Tongue (tissue), 2 donors: ENCODE results near the gene TRPM3. TPM values are rescaled to one million over a fixed set of nuclear protein-coding genes. Genes with fewer than 3 reads are reported as not detected.

Experiments
- DNase-seq: peaks from one replicate; pipeline ENCODE4 v3.0.0-alpha.2; 2015
- total RNA-seq: library from RNA; depleted of rRNA; stranded (reverse); fragments of >200 nt; gene quantifications from one replicate; pipeline ENCODE4 v1.2.3, GENCODE V29; 2014

Gene TRPM3
- total RNA-seq, 1 donor from 2014 or later = 0.72 TPM

DNA sequence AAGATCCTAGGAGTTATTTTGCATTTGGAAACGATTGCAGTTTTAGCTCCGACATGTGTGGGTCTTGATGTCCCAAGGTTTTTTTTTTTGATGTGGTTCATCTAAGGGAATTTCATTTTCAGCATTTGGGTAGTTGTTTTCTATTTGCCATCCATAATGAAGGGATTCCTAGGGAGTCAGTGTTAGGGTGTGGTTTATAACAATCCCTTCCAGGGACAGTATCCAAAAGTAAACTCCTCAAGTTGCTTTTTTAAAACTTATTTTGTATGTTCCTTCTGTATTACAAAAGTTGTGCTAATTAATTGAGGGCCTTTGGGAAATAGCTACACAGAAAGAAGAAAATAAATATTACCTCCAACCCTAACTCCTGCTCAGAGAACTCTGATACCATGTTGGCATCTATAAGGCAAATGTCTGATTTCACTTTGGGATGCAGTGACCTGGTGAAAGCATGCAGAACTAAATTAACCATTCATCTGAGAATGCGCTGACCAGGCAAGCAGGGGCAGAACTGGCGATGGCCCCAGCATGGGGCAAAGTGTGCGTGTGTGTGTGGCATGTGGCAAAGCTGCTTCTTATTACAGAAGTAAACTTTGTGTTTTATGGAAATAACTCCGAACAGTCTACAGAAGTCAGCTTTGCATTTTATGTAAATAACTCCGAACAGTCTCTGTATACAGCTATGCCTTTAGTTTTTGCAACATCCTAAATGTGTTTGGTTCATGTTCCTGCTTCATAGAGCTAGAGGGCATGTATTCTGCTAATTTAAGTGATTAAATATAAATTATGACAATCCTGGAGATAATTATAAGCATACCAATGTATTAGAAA, 237.2 kb downstream of the TRPM3 start:
- DNase-seq = no peak

DNA sequence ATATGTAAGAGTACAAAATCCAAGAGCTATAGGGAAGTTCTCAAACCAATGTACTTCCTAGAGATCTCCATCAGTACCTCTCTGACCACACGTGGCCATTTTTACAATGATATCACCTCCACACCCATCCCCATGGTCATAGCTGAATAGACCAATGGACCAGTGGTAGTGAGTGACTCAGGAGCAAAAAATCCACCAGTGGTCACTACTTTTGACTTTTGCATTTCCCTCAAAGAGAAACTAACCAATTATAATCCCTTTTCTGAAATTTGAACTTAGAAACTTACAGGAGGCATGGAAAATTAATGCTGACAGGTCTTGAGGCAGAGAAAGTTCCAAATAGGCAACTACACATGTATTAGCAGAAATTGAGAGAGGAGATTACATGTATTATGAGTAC, 238.4 kb downstream of the TRPM3 start:
- no peak for DNase-seq

DNA sequence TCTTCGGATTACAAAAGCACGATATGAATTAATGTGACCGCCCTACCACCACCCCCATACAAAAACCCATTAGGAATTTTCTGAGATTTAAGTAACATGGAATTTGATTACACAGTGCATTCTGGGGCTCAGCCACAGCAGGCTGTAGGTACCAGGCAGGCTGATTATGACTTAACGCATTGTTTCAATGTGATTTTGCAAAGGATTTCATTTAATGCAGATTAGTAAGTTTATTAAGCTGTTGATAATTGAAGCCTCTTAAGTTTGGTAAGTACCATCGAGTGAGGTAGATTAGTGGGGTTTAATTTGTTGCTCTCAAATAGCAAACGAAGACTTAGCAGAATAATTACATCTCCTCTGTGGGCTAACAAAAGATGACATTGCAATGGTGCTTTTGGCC, 240.1 kb downstream of the TRPM3 start:
- no peak for DNase-seq

DNA sequence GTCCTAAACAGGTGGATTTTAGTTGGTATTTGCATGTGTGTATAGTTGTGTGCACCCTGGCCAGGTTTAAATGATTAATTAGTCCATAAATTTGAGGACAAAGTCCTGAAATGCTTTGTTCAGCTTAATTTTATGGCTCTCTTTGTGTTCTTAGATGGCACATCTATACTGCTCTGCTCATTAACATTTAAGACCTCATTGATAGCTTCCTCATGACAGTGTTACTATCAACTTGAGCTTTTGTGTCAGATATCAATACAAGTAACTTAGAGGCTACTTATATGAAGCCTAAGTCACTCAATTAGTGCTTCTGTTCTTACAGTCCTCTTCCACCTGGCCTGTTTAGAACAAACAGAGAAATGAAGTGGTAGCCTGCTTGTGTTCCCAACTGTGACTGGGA, 240.9 kb downstream of the TRPM3 start:
- no peak for DNase-seq

DNA sequence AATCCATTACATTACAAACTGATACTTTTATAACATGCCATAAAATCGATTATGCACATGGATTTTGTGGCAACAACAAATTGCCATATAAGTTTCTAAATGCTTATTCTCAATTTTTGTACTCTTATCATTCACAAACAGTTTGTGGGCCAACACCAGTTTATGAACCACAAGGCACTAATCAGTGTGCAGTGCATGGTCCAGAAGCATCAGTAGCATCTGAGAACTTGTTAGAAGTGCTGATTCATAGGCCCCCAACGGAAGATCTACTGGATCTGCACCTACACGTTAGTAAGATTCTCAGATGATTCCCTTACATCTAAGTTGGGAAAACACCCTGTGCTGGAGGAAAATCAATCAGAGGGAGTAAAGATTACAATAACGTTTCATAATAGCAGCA, 242.8 kb downstream of the TRPM3 start:
- no peak for DNase-seq

DNA sequence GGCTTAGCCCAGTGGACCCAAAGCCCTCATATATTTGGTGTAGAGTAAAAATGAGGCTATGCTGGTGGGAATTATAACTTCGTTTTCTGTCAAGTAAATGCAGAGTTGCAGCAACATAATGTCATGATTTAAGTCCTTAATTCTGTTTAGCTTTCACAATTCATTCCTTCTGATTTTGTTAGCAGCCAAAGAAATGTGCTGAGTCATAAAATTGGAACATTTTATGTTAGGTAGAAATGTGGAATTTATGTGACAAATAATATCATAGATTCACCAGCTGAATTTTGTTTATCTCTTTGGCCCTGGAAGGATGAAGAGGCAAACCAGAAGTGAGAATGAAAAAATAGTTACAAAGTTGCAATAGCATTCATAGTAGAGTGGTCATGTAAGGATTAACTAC, 247.0 kb downstream of the TRPM3 start:
- no peak for DNase-seq

DNA sequence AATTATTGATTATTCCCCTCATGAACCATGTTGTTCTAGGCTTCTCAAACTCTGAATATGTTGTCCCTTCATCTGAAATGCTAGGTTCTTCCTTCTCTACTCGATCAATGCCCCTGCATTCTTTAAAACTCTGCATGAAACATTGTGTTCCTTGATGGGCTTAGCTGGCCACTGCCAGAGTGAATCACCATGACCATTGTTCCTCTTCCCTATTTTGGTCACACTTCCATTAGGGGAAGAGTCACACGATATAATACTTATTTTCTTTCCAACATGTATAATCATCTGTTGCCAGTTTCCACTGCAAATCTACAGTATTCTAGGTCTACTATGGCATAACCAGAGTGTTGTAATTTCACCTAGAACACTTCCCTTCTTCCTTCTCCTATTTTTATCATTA, 247.9 kb downstream of the TRPM3 start:
- DNase-seq = no peak

DNA sequence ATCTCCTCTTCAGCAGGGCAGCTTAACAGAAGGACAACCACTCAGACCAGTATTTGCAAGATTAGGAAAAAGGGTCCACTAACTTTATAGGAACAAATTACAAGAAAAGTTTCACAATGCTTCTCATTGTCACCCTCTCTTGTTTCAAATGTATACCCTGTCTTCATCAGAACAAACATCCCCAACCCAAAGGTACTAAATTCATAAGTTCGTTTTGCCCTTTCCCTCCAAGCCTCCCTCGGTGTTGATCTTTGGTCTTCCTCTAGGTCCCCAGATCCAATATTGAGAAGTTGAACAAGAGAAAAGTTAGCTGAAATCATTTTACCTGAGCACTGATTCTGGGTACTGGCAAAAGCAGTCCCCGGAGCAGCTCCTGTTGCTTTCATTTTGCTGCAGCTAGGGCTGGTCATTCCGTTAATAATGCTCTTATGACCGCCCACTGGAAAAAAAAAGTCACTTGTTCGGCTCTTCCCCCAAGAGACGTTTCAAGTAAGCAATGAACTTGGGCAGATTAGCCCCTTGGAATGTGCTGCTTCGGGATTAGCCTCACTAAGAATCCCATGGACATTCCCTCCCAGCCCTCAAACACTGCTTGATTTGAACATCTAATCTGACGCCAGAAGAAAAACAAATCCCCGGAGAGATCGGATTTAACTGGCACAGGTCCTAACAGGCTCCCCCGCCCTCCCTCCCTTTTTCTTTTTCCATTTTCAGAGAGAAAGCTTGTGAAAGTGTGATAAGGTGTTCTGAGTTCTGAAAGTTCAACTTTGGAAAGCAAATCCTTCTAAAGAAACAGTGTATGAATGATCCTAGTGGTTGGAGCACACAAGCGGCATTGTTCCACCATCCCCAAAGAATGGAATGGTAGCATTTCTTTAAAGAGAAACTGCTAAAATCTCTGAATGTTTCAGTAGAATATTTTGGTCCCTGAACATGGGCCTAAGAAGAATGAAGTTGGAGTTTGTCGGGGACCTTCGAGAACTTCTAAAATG, 252.5 kb downstream of the TRPM3 start:
- peak; percentile 5 for DNase-seq

DNA sequence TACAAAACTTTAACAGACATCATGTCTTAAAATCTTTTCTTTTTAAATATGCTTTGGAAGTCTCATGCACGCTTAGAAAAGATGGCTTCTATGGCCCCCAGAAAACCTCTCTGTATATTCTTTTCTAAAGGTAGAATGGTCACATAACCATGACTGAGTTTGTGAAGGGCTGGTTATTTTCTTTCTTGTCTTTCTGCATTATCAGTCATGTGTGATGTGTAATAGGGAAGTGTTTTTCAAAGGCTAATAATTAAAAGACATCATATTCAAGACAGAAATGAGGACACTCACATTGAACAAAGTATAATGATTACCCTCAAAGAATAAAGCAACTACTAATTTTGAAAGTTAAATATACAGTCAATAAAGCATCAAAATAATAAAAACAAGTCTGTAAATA, 253.4 kb downstream of the TRPM3 start:
- DNase-seq = no peak

DNA sequence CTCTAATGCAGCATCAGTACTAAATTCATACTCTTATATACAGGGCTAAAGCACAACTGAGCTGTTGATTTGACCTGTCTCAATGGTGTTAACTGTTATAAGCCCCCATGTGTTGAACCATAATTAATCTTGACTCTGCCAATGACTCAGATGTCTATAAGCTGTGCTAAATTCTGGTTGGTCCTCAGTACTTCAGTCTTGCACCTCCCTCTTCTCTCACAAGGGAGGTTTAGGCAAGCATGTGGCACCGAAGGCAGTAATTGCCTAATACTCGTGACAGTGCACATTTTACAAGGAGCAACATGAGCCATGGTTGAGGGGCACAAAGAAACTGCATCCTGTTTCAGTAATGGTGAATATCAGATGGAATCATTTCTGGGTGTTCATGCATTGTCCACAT, 255.9 kb downstream of the TRPM3 start:
- DNase-seq = no peak

DNA sequence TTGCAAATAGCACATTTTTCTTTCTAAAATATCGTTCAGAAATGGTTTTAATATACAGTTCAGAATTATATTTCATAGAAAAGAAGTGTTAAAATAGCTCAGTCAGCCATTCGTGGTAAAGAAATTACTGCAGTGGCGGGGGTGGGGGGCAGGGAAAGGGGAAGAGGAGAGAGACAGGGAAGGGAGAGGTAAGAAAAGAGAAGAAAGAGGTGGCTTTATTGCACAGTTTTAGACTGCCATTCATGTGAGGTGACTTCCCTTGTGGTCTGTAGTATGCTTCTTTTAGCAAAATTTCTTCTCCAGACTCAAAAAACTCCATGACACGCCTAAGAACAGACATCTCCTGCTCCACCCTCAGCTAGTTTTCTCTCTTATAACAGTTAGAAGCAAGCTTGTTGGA, 259.6 kb downstream of the TRPM3 start:
- no peak for DNase-seq

DNA sequence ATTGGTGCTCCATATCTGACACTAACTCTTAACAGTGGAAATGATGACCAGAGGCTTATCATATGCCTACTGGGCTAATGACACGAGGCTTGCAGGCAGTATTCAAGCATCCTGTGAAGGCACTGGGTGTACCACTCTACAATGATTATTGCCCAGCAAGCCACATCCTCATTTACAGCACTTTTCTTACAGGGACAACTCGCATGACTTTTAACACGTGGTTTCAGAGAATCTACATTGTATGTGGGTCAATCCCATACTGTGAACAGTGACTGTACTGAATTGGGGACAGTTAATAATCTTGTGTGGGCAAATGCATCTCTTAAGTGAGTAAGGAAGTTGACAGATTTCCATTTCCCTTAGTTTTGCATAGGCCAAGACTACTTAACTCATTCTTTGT, 260.0 kb downstream of the TRPM3 start:
- no peak for DNase-seq

DNA sequence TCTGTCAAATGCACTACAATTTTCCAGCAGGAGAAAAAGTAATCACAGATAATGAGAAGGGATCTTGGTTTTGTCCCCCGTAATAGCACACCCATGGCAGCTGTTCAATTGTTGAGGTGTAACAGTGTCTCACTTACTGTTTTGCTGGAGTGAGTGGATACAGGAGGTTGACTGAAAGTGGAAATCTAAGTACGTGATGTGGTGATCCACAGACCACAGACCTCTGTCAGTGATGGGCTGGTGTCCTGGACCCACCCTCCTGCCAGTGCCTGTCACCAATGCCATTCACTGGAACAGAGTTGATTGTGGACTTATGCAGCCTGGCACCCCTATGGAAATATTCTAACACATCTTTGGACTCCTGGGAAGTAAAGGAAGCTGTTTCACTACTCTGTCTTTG, 261.7 kb downstream of the TRPM3 start:
- DNase-seq = no peak

DNA sequence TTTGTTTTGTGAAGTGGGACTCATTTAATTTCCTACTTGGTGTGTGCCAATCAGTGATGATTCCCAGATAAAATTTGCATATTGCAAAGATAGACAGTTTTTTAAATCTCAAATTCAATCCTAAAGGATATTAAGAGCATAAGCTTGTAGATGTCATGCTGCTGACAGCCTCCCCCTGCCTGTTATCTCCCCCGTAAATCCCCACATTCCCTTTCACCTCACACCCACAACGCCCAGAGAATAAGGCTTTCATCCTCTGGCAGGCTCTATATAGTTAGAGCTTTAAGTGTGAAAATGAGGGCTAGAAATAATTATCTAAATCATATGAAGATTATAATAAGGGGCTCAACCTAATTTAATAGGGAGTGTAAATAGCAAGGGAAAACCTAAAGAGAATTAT, 265.0 kb downstream of the TRPM3 start:
- DNase-seq = no peak

DNA sequence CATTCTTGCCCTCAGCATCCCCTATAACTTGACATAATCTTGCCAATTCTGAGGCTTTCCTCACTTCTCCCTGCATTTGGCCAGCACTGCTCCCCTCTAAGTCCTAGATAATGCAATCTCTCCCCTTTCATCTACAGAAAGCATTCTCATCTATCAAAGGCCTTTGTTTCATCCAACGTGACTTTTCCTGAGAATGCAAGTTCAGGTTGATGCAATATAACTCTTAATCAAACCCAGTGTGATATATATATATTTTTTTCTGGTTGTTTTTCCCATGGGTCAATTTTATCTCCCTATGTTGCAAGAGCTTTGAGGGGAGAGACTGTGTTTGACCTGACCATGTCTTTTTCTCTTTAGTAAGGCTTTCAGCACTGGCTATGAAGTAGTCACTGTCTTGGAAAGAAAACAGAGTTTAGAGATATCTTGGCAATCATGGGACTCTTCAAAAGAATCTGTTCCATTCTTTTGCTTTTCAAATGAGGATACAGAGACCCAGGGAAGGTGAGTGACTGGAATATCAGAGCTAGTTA, 268.6 kb downstream of the TRPM3 start:
- no peak for DNase-seq

DNA sequence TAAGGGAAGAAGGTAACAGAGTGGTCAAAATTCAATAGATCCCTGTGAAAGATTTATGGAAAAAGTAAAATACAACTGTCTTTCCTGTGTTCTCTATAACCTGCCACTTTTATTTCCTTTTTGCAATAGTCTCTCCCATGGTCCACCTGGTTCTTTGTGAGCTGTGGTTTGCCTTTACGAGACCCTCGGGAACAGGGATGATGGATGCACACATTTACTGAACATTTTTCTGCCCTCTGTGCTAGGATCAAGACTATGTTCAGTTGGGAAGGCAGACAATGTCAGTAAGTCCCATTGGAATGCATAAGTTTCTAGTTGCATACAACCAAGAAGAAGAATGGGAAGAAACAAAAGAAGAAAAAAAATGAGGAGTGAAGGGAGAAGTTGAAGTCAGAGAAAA, 281.2 kb downstream of the TRPM3 start:
- DNase-seq = no peak

DNA sequence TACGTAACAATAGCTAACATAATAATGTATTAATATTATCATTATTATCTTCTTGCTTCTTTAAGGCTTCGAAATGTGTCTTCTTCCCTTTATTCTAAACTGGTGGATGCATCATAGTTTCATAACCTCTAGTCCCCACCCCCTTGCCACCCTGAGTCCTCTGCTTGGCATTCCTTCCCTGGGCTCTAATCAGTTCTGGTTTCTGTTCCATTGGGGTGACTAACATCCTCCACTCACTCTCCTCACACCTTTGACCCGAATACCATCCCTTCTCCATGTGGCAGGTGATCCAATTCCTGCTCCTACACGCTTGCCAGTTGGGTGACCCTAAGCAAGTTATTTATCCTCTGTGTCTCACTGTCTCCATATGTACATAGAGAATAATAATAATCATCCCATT, 286.1 kb downstream of the TRPM3 start:
- no peak for DNase-seq

DNA sequence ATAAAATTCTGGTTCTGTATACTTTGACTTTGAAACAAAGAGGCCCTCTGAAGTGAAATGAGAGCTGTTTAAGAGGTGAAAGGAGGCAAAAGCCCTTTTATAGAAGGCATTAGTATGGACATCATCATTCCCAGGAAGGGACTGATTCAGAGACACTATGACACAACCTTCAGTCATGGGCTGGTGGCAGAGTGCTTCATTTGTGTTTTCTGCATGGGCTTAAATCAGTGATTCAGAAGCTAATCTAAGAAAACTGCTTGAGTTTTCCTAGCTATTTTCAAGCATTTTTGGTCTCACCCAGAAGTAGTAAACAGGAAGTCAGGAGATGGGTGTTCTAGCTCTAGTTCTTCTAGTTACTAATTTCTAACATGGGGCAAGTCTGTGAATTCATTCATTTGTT, 288.9 kb downstream of the TRPM3 start:
- no peak for DNase-seq

DNA sequence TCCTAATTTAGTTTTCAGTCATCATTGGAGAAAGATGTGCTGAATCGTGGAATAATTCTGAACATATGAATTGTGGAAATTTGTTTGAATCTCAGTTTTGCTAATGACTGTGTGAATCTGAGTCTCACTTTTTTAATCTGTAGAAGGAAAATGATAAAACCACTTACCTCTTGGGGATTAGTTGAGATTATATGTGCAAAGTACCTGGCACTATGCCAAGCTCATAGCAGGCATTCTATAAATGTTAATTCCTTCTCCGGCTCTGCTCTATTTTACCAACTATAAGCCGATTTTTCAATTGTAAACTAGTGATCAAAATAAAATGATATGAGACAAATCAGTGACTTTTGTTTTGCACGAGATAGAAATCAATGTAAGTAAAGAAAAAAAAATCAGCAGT, 290.8 kb downstream of the TRPM3 start:
- DNase-seq = no peak

DNA sequence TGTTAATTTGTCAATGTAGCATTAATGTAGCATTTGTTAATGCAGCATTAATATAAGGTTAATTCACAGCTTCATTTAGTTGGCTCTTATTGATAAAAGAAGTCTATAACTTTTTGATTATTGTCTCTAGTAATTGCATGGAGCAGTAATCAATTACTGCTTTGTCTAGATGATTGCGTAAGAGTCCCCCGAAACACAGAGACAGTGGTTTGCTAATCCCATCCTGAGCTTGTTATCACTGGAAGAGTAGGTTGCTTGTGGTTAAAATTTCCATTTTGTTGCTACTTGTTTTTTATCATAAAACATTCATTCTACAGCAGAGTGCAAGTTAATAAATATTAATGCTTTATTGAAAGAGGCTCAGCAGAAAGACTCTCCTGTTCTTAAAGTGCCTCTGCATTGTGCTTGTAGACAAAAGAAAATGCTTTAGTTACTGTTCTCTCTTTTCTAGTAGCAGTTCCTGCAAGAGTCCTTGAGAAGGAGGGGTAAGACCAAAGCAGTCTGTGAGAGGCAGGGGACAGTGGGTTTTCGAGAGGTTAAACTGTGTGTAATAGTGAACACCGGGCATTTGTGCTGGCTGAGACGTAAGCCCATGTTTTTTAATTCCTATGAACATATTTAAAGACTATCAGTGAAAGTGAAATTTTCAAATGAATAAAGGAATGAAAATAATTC, 291.7 kb downstream of the TRPM3 start:
- DNase-seq = no peak

DNA sequence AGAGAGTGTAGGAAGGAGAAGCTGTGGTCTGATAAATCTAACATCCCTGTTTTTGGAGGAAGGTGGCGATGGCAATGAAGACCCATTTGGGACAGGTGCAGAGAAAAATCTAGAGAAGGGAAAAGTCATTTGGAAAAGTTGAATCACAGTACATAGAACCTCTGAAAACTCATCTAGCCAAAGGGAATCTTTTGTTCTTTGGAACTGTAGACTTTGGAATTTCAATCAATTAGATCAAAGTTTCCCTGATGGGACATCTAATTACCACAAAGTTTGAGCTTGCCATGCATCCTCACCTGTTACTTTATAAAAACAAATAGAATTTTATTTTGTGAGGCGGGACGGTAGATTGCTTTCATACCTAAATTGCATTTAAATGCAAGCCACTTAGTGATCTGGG, 294.9 kb downstream of the TRPM3 start:
- no peak for DNase-seq

DNA sequence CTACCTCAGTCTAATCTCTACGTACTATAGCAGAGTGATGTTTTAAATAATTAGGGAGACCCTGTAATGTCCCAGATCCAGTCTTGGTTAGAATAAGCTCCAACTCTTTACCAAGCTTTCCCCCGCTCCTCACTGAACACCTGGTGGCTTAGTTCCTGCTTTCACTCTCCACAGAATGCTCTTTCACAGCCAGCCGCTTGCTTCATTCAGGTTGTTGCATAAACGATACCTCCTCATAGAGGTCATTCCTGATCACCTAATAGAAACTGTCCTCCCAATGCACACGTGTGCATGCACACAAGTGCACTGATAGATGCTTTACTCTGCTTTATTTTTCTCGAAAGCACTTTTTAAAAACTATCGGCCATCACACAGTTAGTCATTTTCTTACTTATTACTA, 298.1 kb downstream of the TRPM3 start:
- no peak for DNase-seq

DNA sequence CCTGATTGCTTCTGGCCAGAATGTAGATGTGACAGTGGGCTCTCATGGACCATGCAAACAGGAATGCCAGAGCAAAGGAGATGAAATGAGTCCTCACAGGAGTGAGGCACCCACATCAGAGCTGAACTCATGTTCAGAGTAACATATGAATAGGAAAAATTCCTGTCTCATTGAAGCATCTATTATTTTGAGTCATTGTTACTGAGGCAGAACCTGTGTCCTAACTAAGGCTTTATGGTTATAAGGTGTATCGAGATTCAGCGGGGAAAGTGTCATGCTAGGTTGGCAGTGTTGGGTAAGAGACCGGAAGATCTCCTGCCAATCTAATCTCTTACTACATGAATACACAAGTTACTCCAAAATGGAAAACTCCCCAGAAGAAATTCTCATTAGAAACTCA, 304.1 kb downstream of the TRPM3 start:
- DNase-seq = no peak
